Activated naive CD4-positive, alpha-beta T cell treated with anti-CD3 and anti-CD28 coated beads, Interleukin-2, amount 50 U/mL, for 16 hours (primary cell): ENCODE measurements around the gene OXT.
A peak's percentile ranks its signal among the peaks of the same experiment; 100 is the strongest.
"Not testable (repeated sequence)": the region's sequence is repeated elsewhere in the genome, so short reads cannot be mapped to it uniquely, and the experiment has no call there.

Experiments used
- DNase-seq: peaks from one replicate; pipeline ENCODE4 v3.0.0-alpha.2; 2020

The OXT gene

GRCh38 chr20:3071610-3072529 lies at the start of gene OXT:
OXT (plus strand) TSS chr20:3071620; CDS start chr20:3071656, 36 bp downstream.
- DNase-seq, result peak; percentile 76

GRCh38 chr20:3021777-3022176 lies 49.6 kb upstream of the OXT start:
- no peak for DNase-seq

GRCh38 chr20:3022559-3023490 lies 48.6 kb upstream of the OXT start:
- DNase-seq, result not testable (repeated sequence)

- no peak for DNase-seq
These were observed 43.4 kb upstream of the OXT start for GRCh38 chr20:3027987-3028386.

- DNase-seq, result no peak
These were observed 39.8 kb upstream of the OXT start for GRCh38 chr20:3031524-3032147.

GRCh38 chr20:3032624-3033023 lies 38.8 kb upstream of the OXT start:
- no peak for DNase-seq

GRCh38 chr20:3037654-3038053 lies 33.8 kb upstream of the OXT start:
- no peak for DNase-seq

GRCh38 chr20:3038454-3038853 lies 33.0 kb upstream of the OXT start:
- DNase-seq, result no peak

GRCh38 chr20:3039426-3039825 lies 32.0 kb upstream of the OXT start:
- no peak for DNase-seq

- DNase-seq, result no peak
These were observed 31.3 kb upstream of the OXT start for GRCh38 chr20:3040086-3040485.

GRCh38 chr20:3041854-3042409 lies 29.5 kb upstream of the OXT start:
- DNase-seq, result no peak

- DNase-seq, result no peak
These were observed 28.8 kb upstream of the OXT start for GRCh38 chr20:3042625-3043024.

- DNase-seq, result no peak
These were observed 28.1 kb upstream of the OXT start, which contains the start of gene GNRH2 for GRCh38 chr20:3043322-3043721. GNRH2 (plus strand) TSS chr20:3043622; CDS start chr20:3044415, 793 bp downstream.

GRCh38 chr20:3044336-3044965 lies 27.0 kb upstream of the OXT start:
- DNase-seq, result no peak

- peak; percentile 48 for DNase-seq
These were observed 26.2 kb upstream of the OXT start for GRCh38 chr20:3045042-3045815.

GRCh38 chr20:3045816-3046676 lies 25.4 kb upstream of the OXT start, which contains the start of gene MRPS26:
MRPS26 (plus strand) TSS chr20:3046052; CDS start chr20:3046069, 17 bp downstream.
- DNase-seq, result peak; percentile 84

- DNase-seq, result peak; percentile 19
These were observed 24.6 kb upstream of the OXT start for GRCh38 chr20:3046677-3047462.

GRCh38 chr20:3047486-3048419 lies 23.7 kb upstream of the OXT start:
- DNase-seq, result no peak
